ENCODE results near the gene CCDC186.

The CCDC186 gene

GRCh38 chr10:114084215-114084614, 89.8 kb downstream of the CCDC186 start:
- FAIRE-seq = no peak
- DNase-seq (ENCODE audit: insufficient read length, low spot score) = no peak
- TF ChIP-seq CTCF (IDR thresholded peaks at IDR 0.05; ENCODE audit: insufficient read depth, missing control alignments) = no peak

- TF ChIP-seq CTCF (IDR thresholded peaks at IDR 0.05; ENCODE audit: insufficient read depth, missing control alignments) = no peak
- FAIRE-seq (no peak), DNase-seq (ENCODE audit: insufficient read length, low spot score) (no peak)
Observed at GRCh38 chr10:114083040-114083439, 91.0 kb downstream of the CCDC186 start.

- TF ChIP-seq CTCF (IDR thresholded peaks at IDR 0.05; ENCODE audit: insufficient read depth, missing control alignments) = no peak
- DNase-seq (ENCODE audit: insufficient read length, low spot score) (no peak), FAIRE-seq (no peak)
Observed at GRCh38 chr10:114081911-114082583, 92.0 kb downstream of the CCDC186 start.

- DNase-seq (ENCODE audit: insufficient read length, low spot score) (no peak), FAIRE-seq (no peak)
- no peak for TF ChIP-seq CTCF (IDR thresholded peaks at IDR 0.05; ENCODE audit: insufficient read depth, missing control alignments)
Observed at GRCh38 chr10:114079421-114079820, 94.6 kb downstream of the CCDC186 start.

- FAIRE-seq = no peak
- no peak for DNase-seq (ENCODE audit: insufficient read length, low spot score)
- TF ChIP-seq CTCF (IDR thresholded peaks at IDR 0.05; ENCODE audit: insufficient read depth, missing control alignments) = no peak
Observed at GRCh38 chr10:114078346-114078745, 95.7 kb downstream of the CCDC186 start.

GRCh38 chr10:114077815-114078219, 96.2 kb downstream of the CCDC186 start:
- DNase-seq (ENCODE audit: insufficient read length, low spot score) (no peak), FAIRE-seq (no peak)
- TF ChIP-seq CTCF (IDR thresholded peaks at IDR 0.05; ENCODE audit: insufficient read depth, missing control alignments) = no peak

GRCh38 chr10:114077347-114077746, 96.7 kb downstream of the CCDC186 start:
- FAIRE-seq = no peak
- no peak for DNase-seq (ENCODE audit: insufficient read length, low spot score)
- no peak for TF ChIP-seq CTCF (IDR thresholded peaks at IDR 0.05; ENCODE audit: insufficient read depth, missing control alignments)

Data from D721Med (cell line).